SK-N-DZ (cell line): Measurements from ENCODE around the gene RIT2.

ENCODE experiments used
- DNase-seq: peaks from one replicate; pipeline ENCODE4 v3.0.0-alpha.2; 2015; ENCODE audit warnings: low spot score

Gene RIT2

DNA sequence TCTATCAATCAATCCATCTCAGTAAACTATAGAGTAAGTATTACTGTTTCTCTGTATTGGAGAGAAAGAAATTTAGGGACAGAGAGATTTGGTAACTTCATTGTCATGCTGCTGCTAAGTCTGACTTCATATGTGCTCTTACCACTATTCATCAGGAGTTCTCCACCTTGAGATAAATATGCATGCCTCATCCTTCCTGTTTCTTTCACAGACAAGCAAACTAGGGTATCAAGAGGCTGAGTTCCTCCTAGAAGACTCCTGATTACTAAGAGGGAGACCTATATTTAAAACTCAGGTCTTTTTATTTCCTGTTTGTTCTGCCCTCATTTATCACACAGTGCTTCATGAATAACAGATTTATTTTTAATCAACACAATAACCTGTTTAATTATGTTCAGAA lies 34.1 kb downstream of the RIT2 start:
- DNase-seq = no peak

GRCh38 chr18:43080671-43081070 lies 34.8 kb downstream of the RIT2 start:
- DNase-seq = no peak

DNA sequence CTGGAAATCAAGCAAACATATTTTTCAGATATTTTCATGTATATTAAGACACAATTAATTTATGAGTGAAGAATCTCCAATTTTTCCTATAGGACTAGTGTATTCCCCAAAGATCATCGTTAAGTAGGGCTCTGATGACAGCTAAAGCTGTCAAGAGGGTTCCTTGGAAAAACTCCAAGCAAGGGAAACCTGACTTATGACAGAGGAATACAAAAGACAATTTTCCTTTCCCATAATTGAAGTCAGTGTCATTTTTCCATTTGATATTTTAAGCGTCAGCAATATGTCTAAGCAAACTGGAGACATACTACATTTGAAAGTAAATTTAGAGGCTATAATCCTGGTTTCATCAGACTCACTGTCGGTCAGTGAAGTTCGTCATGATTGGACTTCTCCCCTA lies 36.1 kb downstream of the RIT2 start:
- no peak for DNase-seq

- peak; percentile 87 for DNase-seq
These were observed 36.9 kb downstream of the RIT2 start for GRCh38 chr18:43078478-43079092.

DNA sequence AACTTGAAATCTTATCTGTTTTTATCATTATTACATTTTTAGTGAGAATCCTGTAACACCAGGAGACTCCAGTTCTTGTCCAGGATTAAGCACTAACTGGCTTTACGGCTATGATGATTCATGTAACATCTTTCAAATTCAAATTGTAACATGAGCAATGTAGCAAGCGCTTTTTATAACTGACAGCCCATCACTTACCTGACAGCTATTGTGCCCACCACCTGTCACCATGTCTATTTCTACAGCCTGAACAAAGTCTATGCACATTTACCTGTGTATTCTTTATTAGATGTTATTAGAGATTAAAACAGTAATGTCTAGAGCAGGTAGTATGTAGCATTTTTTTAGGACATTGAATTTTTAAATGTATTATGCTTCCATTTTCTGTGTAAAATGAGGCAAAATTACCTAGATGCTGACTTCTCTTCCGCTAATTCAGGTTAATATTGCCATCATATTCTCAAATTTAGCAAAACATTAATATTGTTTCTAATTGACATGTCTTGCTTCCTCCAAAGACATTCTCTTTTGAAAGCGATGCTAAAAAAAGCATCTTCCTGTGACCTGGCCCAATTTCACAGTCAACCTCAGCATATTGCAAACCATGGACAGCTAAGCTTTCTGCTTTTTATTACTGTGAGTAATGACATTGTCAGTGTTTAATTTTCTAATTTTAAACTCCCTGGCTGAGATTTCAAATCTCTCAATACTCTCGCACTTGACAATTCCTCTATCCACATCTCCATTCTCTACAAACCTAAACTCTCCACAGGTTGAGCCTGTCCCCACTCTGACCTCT lies 37.8 kb downstream of the RIT2 start:
- DNase-seq = no peak

GRCh38 chr18:43073771-43074170 lies 41.7 kb downstream of the RIT2 start:
- DNase-seq = no peak

DNA sequence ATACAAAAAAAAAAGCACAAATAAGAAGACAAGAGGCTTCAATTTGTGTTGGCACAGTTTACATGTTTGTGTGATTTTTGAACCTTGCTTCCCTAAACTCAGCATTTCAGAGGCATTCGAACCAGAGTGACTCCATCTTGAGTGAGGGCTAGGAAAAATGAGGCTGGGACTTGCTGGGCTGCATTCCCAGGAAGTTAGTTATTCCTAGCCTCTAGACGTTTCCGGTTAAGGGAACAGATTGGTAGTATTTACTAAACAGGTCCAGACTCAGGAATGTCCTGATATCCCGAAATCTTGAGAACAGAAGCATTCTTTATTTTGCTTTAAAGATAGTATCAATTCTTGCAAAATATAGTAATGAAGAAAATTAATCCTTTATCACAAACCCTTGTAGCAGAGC lies 46.7 kb downstream of the RIT2 start:
- DNase-seq = no peak

GRCh38 chr18:43067570-43067969 lies 47.9 kb downstream of the RIT2 start:
- no peak for DNase-seq

GRCh38 chr18:43061816-43062215 lies 53.7 kb downstream of the RIT2 start:
- DNase-seq = no peak

GRCh38 chr18:43061318-43061717 lies 54.2 kb downstream of the RIT2 start:
- DNase-seq = no peak

GRCh38 chr18:43060020-43060419 lies 55.5 kb downstream of the RIT2 start:
- DNase-seq = no peak

GRCh38 chr18:43054815-43055519 lies 60.5 kb downstream of the RIT2 start:
- DNase-seq = no peak

GRCh38 chr18:43049021-43049420 lies 66.5 kb downstream of the RIT2 start:
- no peak for DNase-seq

GRCh38 chr18:43046322-43046721 lies 69.2 kb downstream of the RIT2 start:
- peak; percentile 43 for DNase-seq

- DNase-seq = no peak
These were observed 71.9 kb downstream of the RIT2 start for GRCh38 chr18:43043626-43044025.

DNA sequence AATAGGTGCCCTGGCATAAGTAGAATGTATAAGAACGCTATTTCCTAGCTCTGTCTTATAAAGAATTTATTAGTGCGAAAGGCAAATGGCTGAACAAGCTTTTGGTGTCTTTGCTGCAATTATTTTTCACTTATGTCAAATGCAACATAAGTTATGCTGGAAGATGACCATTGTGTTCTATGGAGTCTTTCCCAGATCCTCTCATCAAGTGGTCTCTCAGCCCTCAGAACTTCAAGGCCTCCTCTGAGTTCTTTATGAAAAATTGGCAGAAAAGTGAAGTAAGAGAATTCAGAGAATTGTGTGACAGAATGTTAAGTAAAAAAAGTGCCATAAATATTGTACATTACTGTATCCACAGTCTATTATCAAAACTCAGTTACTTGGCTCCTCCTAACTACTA lies 75.2 kb downstream of the RIT2 start:
- DNase-seq = no peak

DNA sequence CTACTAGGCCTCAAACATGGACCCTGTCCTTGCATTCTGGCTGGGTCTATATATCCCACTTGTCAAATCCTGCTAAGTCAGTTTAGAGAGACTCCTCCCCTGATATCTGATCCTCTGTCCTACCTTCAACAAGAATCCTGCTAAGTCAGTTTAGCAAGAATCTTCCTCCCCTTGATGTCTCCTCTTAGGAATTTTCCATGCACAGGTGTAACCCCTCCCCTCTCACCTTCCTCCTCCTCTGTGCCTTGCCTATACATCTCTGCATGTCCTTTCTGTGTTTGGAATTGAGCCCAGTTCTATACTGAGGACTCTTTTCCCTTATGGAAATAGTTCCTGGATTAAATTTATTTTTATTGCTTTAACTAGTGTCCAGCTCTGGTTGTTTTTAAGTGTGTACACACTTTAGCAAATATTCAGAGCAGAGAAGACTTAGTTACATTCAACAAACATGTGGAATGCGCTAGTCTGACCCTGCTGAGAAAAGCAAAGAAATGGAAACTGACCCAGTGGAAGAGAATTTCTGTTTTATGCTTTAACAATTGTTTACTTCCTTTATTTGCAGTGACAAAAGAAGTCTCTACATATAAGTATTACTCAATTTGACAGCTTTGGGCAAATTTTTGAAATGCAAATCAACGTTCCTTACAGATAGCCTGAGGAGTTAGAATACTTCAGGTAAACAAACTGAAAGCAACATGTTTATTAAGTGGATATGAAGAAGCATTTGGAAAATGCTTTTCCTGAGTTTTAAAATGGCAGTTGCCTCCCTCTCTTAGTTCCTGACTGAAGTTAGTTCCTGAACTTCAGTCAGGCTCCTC lies 80.6 kb downstream of the RIT2 start:
- no peak for DNase-seq

- DNase-seq = no peak
These were observed 84.3 kb downstream of the RIT2 start for GRCh38 chr18:43031169-43031568.

GRCh38 chr18:43029414-43029813 lies 86.1 kb downstream of the RIT2 start:
- DNase-seq = no peak

DNA sequence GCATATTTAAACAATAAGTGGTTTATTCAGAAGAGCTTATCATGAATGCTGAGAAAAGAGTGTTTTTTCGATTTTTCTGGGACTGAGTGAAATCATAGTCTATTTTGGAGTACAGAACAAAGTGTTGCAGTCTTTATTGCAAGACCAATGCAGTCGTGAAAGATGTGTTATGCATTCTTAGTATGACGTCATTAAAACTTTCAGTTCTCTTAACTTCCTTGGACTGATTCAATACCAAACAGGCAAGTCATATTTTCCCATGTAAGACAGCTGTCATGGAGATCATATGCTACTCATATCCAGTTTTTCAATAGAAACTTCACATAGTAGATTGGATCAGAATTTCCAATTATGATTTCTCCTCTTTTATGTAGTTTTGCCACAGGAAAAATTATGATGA lies 92.6 kb downstream of the RIT2 start:
- no peak for DNase-seq

GRCh38 chr18:43017622-43018021 lies 97.9 kb downstream of the RIT2 start:
- no peak for DNase-seq

GRCh38 chr18:43013486-43013885 lies 102.0 kb downstream of the RIT2 start:
- no peak for DNase-seq
